HG02870 (cell line): ENCODE measurements around the gene MRPL41.
"Not testable (repeated sequence)": the region's sequence is repeated elsewhere in the genome, so short reads cannot be mapped to it uniquely, and the experiment has no call there.

Experiments used
- ATAC-seq: cut with Tn5 transposase; IDR thresholded peaks from one replicate; pipeline ENCODE4 v1.9.1; 2021; ENCODE audit warnings: mild to moderate bottlenecking, moderate library complexity; ENCODE audit not compliant: unreplicated experiment

The MRPL41 gene

DNA sequence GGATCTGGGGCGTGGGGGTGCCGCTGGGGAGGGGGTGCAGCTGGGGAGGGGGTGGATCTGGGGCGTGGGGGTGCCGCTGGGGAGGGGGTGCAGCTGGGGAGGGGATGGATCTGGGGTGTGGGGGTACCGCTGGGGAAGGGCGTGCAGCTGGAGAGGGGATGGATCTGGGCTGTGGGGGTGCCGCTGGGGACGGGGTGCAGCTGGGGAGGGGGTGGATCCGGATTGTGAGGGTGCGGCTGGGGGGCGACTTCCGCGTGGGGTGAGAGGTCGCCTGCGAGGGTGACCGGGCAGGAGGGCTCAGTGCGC is 768 bp upstream of the MRPL41 start:
- not testable (repeated sequence) for ATAC-seq

DNA sequence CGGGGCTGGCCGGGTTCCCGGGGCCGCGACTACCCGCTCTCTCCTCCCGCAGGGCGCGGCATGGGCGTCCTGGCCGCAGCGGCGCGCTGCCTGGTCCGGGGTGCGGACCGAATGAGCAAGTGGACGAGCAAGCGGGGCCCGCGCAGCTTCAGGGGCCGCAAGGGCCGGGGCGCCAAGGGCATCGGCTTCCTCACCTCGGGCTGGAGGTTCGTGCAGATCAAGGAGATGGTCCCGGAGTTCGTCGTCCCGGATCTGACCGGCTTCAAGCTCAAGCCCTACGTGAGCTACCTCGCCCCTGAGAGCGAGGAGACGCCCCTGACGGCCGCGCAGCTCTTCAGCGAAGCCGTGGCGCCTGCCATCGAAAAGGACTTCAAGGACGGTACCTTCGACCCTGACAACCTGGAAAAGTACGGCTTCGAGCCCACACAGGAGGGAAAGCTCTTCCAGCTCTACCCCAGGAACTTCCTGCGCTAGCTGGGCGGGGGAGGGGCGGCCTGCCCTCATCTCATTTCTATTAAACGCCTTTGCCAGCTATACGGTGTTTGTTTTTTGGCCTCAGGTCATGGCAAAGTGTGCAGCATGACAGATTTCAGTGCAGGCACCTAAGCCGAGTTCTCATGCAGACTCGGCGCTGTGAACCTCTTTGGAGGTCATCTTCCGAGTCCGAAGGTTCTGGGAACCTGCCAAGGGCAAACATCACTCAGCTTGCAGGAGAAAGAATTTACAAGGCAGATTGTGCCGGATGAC is 516 bp downstream of the MRPL41 start:
- peak; percentile 25 for ATAC-seq

- ATAC-seq = not testable (repeated sequence)
These were observed 2.0 kb downstream of the MRPL41 start for GRCh38 chr9:137553654-137554053.

- ATAC-seq = no peak
These were observed 2.7 kb downstream of the MRPL41 start for GRCh38 chr9:137554349-137554748.

DNA sequence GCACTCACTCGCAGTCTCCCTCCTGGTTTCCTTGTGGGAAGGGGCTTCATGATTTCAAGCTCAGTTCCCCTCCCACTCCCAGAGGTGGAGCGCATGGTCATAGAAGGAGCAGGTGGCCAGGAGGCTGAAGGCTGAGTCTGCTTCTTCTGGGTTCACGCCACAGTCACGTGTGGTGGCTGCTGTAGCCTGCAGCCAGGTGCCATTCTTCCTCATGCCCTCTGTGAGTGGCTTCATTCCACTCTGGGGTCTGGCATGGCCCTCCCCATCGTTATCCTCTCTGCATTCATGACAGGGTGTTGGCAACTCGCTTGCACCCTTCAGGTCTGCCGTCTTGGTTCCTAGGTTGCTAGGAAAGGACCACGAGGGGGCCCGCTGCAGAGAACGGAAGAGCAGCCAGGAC is 3.5 kb downstream of the MRPL41 start:
- no peak for ATAC-seq

- no peak for ATAC-seq
These were observed 4.6 kb downstream of the MRPL41 start for GRCh38 chr9:137556069-137556838.

GRCh38 chr9:137558127-137558526 is 6.4 kb downstream of the MRPL41 start:
- no peak for ATAC-seq

DNA sequence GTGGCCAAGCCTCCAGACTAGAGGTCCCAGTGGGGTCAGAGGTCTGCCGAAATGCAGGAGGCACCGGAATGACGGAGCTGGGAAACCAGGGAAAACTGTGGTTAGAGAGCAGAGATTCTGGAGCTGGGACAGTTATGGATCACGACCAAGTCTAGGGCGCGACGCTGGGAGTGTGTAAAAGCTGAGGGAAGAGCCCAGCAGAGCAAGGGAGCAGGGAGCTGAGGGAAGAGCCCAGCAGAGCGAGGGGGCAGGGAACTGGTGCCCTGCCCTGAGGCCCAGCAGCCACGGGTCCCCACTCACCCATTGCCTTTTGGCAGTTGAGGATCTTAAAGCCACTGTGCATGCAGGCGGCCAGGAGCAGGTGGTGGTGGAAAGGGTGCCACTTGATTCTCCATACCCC is 12.5 kb downstream of the MRPL41 start:
- ATAC-seq = no peak

- ATAC-seq = no peak
These were observed 13.2 kb downstream of the MRPL41 start for GRCh38 chr9:137564817-137565411.

DNA sequence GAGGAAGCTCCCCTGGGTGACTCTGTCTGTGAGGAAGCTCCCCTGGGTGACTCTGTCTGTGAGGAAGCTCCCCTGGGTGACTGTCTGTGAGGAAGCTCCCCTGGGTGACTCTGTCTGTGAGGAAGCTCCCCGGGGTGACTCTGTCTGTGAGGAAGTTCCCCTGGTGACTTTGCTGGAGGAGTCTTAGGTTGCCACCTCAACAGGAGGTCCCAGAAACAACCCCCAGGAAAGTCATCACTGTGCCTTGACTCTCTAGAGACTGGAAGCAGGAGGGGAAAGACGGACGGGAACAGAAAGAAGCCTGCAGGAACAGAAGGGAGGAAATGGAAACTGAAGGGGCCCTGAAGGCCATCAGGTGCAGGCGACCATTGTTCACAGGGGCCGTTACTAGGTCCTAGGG is 16.8 kb downstream of the MRPL41 start:
- not testable (repeated sequence) for ATAC-seq

GRCh38 chr9:137569609-137570203 is 18.0 kb downstream of the MRPL41 start:
- ATAC-seq = no peak

GRCh38 chr9:137570566-137570965 is 18.9 kb downstream of the MRPL41 start:
- no peak for ATAC-seq

DNA sequence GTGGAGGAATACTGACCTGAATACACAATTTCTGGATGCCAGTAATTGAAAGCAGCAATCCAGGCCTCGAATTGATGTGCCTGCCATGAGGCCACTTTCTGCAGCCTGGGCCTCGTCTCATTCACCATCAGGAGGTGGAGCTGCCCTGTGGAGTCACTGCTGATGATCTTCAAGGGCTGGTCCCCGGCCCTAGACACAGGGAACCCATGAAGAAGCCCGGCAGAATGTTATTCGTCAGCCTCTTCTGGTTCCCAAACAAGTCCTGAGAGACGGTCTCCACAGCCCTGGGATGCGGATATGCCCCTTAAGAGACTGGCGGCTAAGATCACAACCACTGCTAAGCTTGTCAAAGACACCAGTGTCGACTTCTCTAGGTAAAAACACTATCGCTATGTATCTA is 22.5 kb downstream of the MRPL41 start:
- ATAC-seq = no peak

- no peak for ATAC-seq
These were observed 23.7 kb downstream of the MRPL41 start for GRCh38 chr9:137575364-137575715.

DNA sequence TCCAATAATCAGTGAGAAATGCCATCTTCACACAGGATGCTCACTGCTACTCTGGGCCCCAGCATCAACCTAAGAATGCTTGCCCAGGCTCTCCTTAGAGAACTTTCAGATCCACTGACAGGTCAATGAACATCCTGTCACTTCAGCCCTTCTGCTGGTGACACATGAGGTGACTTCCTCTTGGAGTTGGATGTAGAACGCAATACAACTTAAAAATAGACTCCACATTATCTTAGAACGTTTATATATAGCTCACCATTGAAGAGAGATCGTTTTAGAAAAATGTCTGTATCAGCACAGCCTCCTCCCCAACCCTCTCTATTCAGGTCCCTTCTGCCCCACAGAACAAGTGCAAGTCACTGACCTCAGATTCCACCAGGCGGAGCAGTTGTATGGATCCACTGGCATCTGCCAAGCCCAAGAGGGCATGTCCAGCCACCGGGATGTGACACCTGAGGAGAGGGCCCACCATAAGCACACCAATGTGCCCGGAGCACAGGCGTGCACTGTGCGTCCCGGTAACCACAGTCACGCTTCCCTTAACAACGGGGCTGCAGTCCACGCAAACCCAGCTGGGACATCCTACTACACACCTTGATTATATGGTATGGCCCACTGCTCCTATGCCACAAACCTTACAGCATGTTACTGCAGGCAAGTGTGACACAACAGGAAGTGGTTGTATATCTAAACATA is 24.2 kb downstream of the MRPL41 start:
- ATAC-seq = no peak

DNA sequence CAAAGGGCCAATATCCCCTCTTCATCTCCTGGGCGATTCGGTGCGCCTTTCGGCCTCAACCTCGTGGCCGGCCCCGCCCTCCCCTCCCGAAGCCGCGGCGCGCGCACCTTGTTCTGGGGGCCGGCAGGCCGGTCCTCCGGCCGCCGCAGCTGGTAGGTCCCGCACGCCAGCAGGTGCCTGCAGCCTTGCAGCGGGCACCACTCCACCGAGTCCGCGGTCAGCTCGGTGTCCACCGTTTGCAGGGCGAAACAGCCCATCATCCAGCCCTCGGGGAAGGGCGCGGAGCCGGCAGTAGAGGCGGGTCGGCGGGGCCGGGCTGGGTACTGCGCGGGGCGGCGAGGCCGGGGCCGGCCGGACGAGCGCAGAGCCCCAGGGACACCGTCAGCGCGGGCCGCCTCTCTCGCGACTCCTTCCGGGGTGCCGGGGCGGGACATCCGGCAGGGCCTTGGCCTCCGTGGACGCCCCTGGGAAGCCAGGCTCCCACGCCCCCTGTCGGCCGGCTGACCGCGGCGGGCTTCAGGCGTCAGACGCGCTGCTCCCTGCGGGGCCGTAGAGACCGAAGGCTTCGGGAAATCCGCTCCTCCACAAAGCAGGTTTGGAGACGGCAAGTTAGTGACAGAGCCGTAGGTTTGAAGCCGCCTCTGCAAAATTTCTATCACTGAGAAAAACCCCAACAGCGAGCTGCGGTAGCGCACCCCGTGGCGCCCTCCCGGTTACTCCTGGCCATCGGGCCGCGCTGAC is 27.0 kb downstream of the MRPL41 start, which contains the start of gene DPH7:
Gene DPH7 (minus strand): TSS at position 408 of the 741 bp plus-strand sequence. CDS start 148 bp downstream, at position 260.
- peak; percentile 81 for ATAC-seq

GRCh38 chr9:137579259-137579604 is 27.6 kb downstream of the MRPL41 start:
- ATAC-seq = no peak

GRCh38 chr9:137580209-137580953 is 28.7 kb downstream of the MRPL41 start:
- ATAC-seq = no peak

DNA sequence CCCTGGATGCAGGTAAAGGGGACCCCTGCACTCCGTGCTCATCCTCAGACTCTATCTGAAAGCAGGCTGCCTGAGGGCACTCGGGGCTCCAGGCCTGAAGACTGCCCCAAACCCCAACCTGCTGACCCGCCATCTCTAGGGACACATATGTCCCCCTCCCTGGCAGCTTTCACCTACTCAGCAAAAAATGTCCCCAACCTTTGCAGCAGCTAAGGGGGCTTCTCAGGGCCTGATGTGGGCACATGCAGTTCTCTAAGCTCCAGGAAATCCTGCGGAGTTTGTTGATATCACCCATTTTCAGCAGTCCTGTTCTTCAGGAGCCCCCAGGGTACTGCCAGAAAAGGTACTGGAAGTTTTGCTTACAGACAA is 29.3 kb downstream of the MRPL41 start:
- ATAC-seq = no peak
